Ovary (tissue), 3 donors: ENCODE measurements around the gene PUDP.

Experiments
- EP300 ChIP-seq: sonication (generic); formaldehyde crosslinking; IDR thresholded peaks from one replicate; pipeline ENCODE4 v1.6.1; 2017; ENCODE audit warnings: antibody characterized with exemption
- POLR2A ChIP-seq: fragments of 450-650 bp; IDR thresholded peaks from one replicate; pipeline ENCODE4 v1.6.1; 2017; ENCODE audit warnings: antibody characterized with exemption, mild to moderate bottlenecking, moderate library complexity
- TF ChIP-seq, protein P1 (sequence below), 3 donors: fragments of 450-650 bp in 2 of 3; fragments of 200-600 bp in 1 of 3; IDR thresholded peaks; one replicate each; pipeline versions ENCODE4 v1.5.1 to v1.8.0; 2016 to 2022; ENCODE audit warnings: antibody characterized with exemption in 3 of 3, mild to moderate bottlenecking in 1 of 3
- donor health status: DM: no; HTN: no; CAD: no.

DNA sequence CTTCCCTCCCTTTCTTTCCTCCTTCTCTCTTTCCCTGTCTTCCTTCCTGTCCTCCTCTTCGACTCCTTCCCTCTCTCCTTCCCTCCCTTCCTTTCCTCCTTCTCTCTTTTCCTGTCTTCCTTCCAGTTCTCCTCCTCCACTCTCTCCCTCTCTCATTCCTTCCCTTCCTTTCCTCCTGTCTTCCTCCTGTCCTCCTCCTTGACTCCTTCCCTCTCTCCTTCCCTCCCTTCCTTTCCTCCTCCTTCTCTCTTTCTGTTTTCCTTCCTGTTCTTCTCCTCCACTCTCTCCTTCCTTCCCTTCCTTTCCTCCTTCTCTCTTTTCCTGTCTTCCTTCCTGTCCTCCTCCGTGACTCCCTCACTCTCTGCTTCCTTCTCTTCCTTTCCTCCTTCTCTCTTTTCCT lies 5.3 kb upstream of the PUDP start:
- TF ChIP-seq POLR2A (no peak), EP300 (no peak)
- TF ChIP-seq, protein P1, sequence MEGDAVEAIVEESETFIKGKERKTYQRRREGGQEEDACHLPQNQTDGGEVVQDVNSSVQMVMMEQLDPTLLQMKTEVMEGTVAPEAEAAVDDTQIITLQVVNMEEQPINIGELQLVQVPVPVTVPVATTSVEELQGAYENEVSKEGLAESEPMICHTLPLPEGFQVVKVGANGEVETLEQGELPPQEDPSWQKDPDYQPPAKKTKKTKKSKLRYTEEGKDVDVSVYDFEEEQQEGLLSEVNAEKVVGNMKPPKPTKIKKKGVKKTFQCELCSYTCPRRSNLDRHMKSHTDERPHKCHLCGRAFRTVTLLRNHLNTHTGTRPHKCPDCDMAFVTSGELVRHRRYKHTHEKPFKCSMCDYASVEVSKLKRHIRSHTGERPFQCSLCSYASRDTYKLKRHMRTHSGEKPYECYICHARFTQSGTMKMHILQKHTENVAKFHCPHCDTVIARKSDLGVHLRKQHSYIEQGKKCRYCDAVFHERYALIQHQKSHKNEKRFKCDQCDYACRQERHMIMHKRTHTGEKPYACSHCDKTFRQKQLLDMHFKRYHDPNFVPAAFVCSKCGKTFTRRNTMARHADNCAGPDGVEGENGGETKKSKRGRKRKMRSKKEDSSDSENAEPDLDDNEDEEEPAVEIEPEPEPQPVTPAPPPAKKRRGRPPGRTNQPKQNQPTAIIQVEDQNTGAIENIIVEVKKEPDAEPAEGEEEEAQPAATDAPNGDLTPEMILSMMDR (IDR thresholded peaks at IDR 0.05): no peak
